ENCODE data around the gene IGF1.

The IGF1 gene

DNA sequence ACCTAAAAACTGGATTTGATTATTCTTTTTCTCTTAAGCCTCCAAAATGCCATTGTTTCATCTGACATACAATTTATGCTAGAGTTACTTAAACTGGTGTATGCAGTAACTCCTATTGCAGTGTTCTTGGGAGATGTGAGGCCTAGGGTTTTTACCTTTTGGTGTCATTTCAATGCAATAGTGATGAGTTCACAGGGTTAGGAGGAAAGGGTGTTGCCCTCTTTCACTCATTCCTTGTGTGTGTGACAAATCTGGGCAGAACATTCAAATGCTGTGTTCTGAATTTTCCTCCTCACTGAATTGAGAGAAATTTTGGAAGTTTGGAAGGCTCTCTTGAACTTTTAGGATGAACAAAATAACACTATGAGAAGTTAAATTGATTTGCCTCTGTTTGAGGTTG, 69.9 kb downstream of the IGF1 start:
- Histone ChIP-seq H3K27ac (ENCODE audit: low read length) (no peak overlapping the region), H2AFZ (ENCODE audit: low read depth, low read length) (no peak overlapping the region), H3K79me2 (ENCODE audit: low read length) (no peaks in the 10 kb centered on the region), H3K4me1 (ENCODE audit: low read length) (no peaks in the 10 kb centered on the region), H3K36me3 (replicated peaks; ENCODE audit: low read depth, low read length) (no peaks in the 10 kb centered on the region), H3K4me2 (ENCODE audit: low read length) (no peak overlapping the region), H3K9ac (ENCODE audit: low read length) (no peak overlapping the region), H3K27me3 (ENCODE audit: low read depth, low read length) (no peaks in the 10 kb centered on the region), H3K4me3 (ENCODE audit: low read length) (no peak overlapping the region), H3K9me3 (ENCODE audit: insufficient read depth, low read length) (no peaks in the 10 kb centered on the region), H4K20me1 (ENCODE audit: insufficient read depth, low read length) (no peaks in the 10 kb centered on the region)
- no peak for TF ChIP-seq EZH2phosphoT487 (IDR thresholded peaks at IDR 0.05; ENCODE audit: low read depth)
- no peak for TF ChIP-seq CTCF (IDR thresholded peaks at IDR 0.05; ENCODE audit: low read depth, low read length)

DNA sequence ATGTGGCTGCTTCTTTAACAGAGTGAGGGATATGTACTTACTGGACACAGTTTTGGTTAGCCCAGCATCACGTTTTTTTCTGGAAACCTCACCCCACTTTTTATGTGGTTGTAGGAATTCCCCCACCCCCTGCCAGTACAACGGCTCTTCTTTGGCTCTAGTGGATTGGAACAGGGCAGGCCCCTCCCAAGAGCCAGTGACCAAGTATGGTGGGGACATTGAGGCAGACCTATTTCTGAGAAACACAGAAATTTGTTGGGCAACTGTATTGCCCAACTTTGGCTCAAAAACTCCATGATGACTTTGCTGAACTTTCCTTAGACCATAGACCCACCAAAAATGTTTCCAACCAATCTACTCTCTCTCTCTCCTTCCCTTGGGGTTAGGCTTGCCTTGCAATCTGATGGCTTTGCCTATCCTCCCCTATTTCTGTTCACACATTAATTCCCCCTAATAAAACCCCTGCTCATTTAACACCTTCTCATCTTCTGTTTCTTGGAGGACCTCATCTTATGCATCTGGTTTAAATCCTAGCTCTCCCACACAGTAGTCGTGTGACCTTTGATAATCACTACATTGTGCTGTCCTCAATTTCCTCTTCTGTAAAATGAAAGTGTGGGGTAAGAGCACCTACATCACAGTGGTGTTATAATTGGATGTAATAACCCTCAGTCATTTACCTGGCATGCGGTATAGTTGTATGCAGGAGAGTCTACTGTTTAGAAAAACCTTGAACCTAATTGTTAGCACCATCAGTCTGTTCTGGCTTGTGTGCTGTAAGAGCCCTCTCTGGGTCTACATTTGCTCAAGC, 71.7 kb downstream of the IGF1 start:
- Histone ChIP-seq H3K9ac (ENCODE audit: low read length) (no peak overlapping the region), H2AFZ (ENCODE audit: low read depth, low read length) (no peak overlapping the region), H3K27me3 (ENCODE audit: low read depth, low read length) (no peaks in the 10 kb centered on the region), H3K79me2 (ENCODE audit: low read length) (no peaks in the 10 kb centered on the region), H3K4me1 (ENCODE audit: low read length) (no peaks in the 10 kb centered on the region), H3K9me3 (ENCODE audit: insufficient read depth, low read length) (no peaks in the 10 kb centered on the region), H3K27ac (ENCODE audit: low read length) (no peak overlapping the region), H3K4me2 (ENCODE audit: low read length) (no peak overlapping the region), H3K4me3 (ENCODE audit: low read length) (no peak overlapping the region), H4K20me1 (ENCODE audit: insufficient read depth, low read length) (no peaks in the 10 kb centered on the region), H3K36me3 (replicated peaks; ENCODE audit: low read depth, low read length) (no peaks in the 10 kb centered on the region)
- no peak for TF ChIP-seq EZH2phosphoT487 (IDR thresholded peaks at IDR 0.05; ENCODE audit: low read depth)
- no peak for TF ChIP-seq CTCF (IDR thresholded peaks at IDR 0.05; ENCODE audit: low read depth, low read length)

- Histone ChIP-seq H2AFZ (ENCODE audit: low read depth, low read length) (no peak overlapping the region), H3K4me2 (ENCODE audit: low read length) (no peak overlapping the region), H3K4me3 (ENCODE audit: low read length) (no peak overlapping the region), H3K79me2 (ENCODE audit: low read length) (no peaks in the 10 kb centered on the region), H3K27me3 (ENCODE audit: low read depth, low read length) (no peaks in the 10 kb centered on the region), H4K20me1 (ENCODE audit: insufficient read depth, low read length) (no peaks in the 10 kb centered on the region), H3K4me1 (ENCODE audit: low read length) (no peaks in the 10 kb centered on the region), H3K36me3 (replicated peaks; ENCODE audit: low read depth, low read length) (no peaks in the 10 kb centered on the region), H3K9me3 (ENCODE audit: insufficient read depth, low read length) (no peaks in the 10 kb centered on the region), H3K9ac (ENCODE audit: low read length) (no peak overlapping the region), H3K27ac (ENCODE audit: low read length) (no peak overlapping the region)
- TF ChIP-seq CTCF (IDR thresholded peaks at IDR 0.05; ENCODE audit: low read depth, low read length) (no peak), EZH2phosphoT487 (IDR thresholded peaks at IDR 0.05; ENCODE audit: low read depth) (no peak)
Observed at GRCh38 chr12:102407776-102408486, 72.4 kb downstream of the IGF1 start.

GRCh38 chr12:102406033-102406584, 74.3 kb downstream of the IGF1 start:
- no peaks in the 10 kb centered on the region for H3K4me1 ChIP-seq (ENCODE audit: low read length)
- TF ChIP-seq EZH2phosphoT487 (IDR thresholded peaks at IDR 0.05; ENCODE audit: low read depth): no peak
- TF ChIP-seq CTCF (IDR thresholded peaks at IDR 0.05; ENCODE audit: low read depth, low read length): no peak
- no peak overlapping the region for H3K4me2 ChIP-seq (ENCODE audit: low read length)
- H3K27me3 ChIP-seq (ENCODE audit: low read depth, low read length): no peaks in the 10 kb centered on the region
- no peaks in the 10 kb centered on the region for H3K36me3 ChIP-seq (replicated peaks; ENCODE audit: low read depth, low read length)
- H3K9ac ChIP-seq (ENCODE audit: low read length): no peak overlapping the region
- no peak overlapping the region for H3K27ac ChIP-seq (ENCODE audit: low read length)
- no peak overlapping the region for H2AFZ ChIP-seq (ENCODE audit: low read depth, low read length)
- no peaks in the 10 kb centered on the region for H3K79me2 ChIP-seq (ENCODE audit: low read length)
- H3K9me3 ChIP-seq (ENCODE audit: insufficient read depth, low read length): no peaks in the 10 kb centered on the region
- no peak overlapping the region for H3K4me3 ChIP-seq (ENCODE audit: low read length)
- H4K20me1 ChIP-seq (ENCODE audit: insufficient read depth, low read length): no peaks in the 10 kb centered on the region

Measured in OCI-LY3 (cell line).